Stimulated activated naive B cell treated with anti-CD40 and anti-IgM and Interleukin-4, amounts not matched to agents 10 μg/mL and 1 μg/mL and 100 μg/mL, for 72 hours (primary cell): ENCODE data around the gene IPO5.
"Not testable (repeated sequence)": the region's sequence is repeated elsewhere in the genome, so short reads cannot be mapped to it uniquely, and the experiment has no call there.

Source experiments
- ATAC-seq, 2 donors: fragments of 150-1000 bp; cut with Tn5 transposase; replicated peaks; 2 replicates each; pipeline ENCODE4 v1.10.0; 2021; ENCODE audit warnings: moderate library complexity in 1 of 2
- DNase-seq: peaks from one replicate; pipeline ENCODE4 v3.0.0; 2021
- H3K27ac Mint-ChIP-seq: one replicate; pipeline ENCODE4 v1.8.0; 2022; ENCODE audit warnings: mild to moderate bottlenecking, mixed read lengths
- H3K27me3 Mint-ChIP-seq, 2 donors: one replicate each; pipeline ENCODE4 v1.8.0; 2022; ENCODE audit warnings: mixed read lengths in 2 of 2
- H3K36me3 Mint-ChIP-seq, 2 donors: one replicate each; pipeline ENCODE4 v1.8.0; 2022; ENCODE audit warnings: mixed read lengths in 2 of 2, mild to moderate bottlenecking in 1 of 2
- H3K4me1 Mint-ChIP-seq, 2 donors: one replicate each; pipeline ENCODE4 v1.8.0; 2022; ENCODE audit warnings: mixed read lengths in 2 of 2, mild to moderate bottlenecking in 1 of 2
- H3K4me3 Mint-ChIP-seq, 2 donors: one replicate each; pipeline ENCODE4 v1.8.0; 2022; ENCODE audit warnings: mild to moderate bottlenecking in 2 of 2, mixed read lengths in 2 of 2, moderate library complexity in 1 of 2
- H3K9me3 Mint-ChIP-seq, 2 donors: one replicate each; pipeline ENCODE4 v1.8.0; 2022; ENCODE audit warnings: mixed read lengths in 2 of 2, mild to moderate bottlenecking in 1 of 2

IPO5 gene

DNA sequence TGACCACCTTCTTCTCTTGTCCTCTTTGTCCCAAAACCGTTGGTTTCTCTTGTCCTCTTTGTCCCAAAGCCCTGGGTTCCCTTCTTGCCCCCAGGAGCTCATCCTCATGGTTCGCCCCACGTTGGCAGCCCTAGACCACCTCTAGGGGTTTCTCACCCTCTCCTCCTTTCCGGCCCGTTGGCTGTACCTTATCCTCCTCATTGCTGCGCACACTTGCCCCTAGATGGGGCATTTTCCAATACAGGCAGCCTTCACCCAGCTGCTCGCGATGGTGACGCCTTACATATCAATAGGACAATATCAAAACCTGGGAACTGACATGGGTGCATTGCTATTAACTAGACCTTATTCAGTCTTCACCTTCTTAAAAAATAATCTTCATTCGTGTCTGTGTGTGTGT lies 86.5 kb downstream of the IPO5 start:
- H3K36me3 Mint-ChIP-seq = no peaks in the 10 kb centered on the region
- H3K9me3 Mint-ChIP-seq = no peaks in the 10 kb centered on the region
- H3K27me3 Mint-ChIP-seq = peaks cover 6 to 14% of the 10 kb centered on the region in 2 donors
- DNase-seq (no peak), ATAC-seq (no peak)
- H3K4me3 Mint-ChIP-seq = no peak overlapping the region
- no peak overlapping the region for H3K27ac Mint-ChIP-seq
- H3K4me1 Mint-ChIP-seq = peaks cover 0 to 4% of the 10 kb centered on the region in 2 donors

DNA sequence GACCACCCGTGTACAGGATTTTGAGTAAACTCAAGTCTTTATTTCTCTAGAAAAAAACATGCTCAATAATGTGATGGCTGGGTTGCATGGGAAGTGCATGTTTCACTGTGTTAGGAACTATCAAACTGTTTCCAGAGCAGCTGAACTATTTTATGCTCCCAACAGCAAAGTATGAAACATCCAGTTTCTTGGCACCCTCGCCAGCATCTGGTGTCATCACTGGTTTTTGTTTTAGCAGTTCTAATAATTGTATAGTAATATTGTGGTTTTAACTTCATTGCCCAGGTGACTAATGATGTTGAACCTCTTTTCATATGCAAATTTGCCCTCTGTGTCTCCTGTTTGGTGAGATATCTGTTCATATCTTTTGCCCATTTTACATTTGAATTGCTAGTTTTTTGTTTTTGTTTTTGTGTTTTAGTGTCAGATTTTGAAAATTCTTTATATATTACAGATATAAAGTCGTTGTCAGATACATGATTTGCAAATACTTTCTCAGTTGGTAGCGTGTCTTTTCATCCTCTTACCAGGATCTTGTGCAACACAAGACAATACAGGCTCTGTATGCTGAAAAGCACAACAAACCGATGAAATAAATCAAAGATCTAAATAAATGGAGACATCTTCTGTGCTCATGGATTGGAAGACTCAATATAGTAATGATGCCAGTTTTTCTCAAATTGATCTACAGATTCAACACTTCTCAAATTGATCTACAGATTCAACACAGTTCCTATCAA lies 87.8 kb downstream of the IPO5 start:
- H3K27ac Mint-ChIP-seq = no peak overlapping the region
- ATAC-seq (no peak), DNase-seq (no peak)
- H3K27me3 Mint-ChIP-seq = peaks cover 6 to 11% of the 10 kb centered on the region in 2 donors
- no peaks in the 10 kb centered on the region for H3K9me3 Mint-ChIP-seq
- H3K36me3 Mint-ChIP-seq = no peaks in the 10 kb centered on the region
- H3K4me3 Mint-ChIP-seq = no peak overlapping the region
- peaks cover 0 to 4% of the 10 kb centered on the region in 2 donors for H3K4me1 Mint-ChIP-seq

DNA sequence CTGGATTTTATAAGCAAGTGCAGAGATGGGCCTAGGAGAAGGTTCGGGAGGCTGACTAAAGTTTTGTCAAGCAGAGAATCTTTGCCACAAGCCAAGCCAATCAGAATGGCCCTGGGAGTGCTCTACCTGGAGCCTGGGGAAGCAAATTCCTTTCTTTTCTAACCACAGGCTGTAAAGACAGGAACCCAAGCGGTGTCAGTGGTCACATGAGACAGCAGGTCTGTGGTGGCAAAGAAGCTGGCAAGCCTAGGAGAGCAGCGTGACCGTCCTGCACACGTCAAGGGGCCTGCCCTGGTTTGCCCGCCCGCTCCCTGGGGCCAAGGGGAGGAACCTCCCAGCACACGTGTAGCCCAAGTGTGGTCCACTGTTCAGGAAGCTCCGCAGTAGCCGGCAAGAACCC lies 90.8 kb downstream of the IPO5 start:
- H3K4me1 Mint-ChIP-seq = peaks cover 0 to 4% of the 10 kb centered on the region in 2 donors
- no peaks in the 10 kb centered on the region for H3K36me3 Mint-ChIP-seq
- no peak for DNase-seq
- no peak overlapping the region for H3K27ac Mint-ChIP-seq
- no peak overlapping the region for H3K4me3 Mint-ChIP-seq
- peak; percentile 56 to 83 for ATAC-seq
- H3K27me3 Mint-ChIP-seq = peaks cover 6 to 11% of the 10 kb centered on the region in 2 donors
- no peaks in the 10 kb centered on the region for H3K9me3 Mint-ChIP-seq

DNA sequence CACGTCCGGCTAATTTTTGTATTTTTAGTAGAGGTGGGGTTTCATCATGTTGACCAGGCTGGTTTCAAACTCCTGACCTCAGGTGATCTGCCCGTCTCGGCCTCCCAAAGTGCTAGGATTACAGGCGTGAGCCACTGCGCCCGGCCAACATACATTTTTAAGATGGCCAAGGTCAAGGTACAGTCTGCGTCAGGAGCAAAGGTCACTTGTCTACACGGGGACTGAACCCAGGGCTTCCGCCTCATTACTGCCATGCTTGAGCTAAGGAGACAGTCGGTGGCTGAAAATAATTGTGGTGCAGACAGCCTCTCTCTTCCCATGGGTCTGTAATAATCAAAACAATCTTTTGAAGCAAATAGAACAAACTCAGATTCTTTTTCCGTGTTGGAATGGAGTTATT lies 94.3 kb downstream of the IPO5 start:
- H3K27me3 Mint-ChIP-seq = peaks cover 0 to 16% of the 10 kb centered on the region in 2 donors
- H3K27ac Mint-ChIP-seq, DNase-seq, ATAC-seq, H3K4me3 Mint-ChIP-seq, H3K9me3 Mint-ChIP-seq, H3K4me1 Mint-ChIP-seq, H3K36me3 Mint-ChIP-seq: not testable (repeated sequence)

DNA sequence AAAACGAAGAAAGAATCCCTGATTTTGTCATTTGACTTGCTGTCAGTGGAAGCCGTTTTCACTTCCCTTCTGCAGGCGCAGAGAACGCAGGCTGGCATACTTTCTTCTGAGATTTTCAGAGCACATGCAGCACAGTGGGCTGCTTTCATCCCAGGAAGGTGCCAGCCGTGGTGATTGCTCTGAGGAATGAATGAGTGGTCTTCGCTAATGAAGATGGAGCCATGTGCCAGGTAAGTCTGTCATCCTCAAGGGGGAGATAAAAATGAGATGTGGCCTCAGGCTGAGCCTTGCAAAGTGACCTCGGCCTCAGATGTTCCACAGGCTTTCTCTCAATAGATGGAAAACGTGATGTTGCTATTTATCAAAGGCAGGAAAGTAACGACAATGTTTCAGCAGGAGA lies 94.8 kb downstream of the IPO5 start:
- Mint-ChIP-seq H3K4me3 (no peak overlapping the region), H3K4me1 (peaks cover 0 to 4% of the 10 kb centered on the region in 2 donors), H3K36me3 (no peaks in the 10 kb centered on the region), H3K9me3 (peaks cover 3 to 5% of the 10 kb centered on the region in 2 donors), H3K27me3 (peaks cover 0 to 16% of the 10 kb centered on the region in 2 donors), H3K27ac (no peak overlapping the region)
- ATAC-seq (no peak), DNase-seq (no peak)

DNA sequence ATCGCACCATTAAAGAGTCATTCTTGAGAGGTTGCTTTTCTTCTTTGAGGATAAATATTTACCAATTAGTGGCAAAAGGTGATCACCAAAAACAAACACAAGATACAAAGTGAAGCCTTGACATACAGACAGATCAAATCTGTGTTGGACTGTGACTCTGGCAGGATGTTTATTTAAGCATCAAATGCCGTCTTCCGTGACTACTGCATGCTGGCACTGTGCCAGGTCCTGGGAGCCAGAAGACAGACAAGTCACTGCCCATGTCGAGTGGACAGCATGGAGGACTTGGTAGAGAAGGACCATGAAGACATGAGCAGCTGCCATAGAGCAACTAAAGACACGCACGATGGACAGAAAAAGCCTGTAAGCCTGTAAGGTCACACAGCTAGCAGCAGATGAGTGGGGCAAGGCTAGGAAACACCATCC lies 96.6 kb downstream of the IPO5 start:
- no peak overlapping the region for H3K27ac Mint-ChIP-seq
- no peak for DNase-seq
- peaks cover 3 to 11% of the 10 kb centered on the region in 2 donors for H3K9me3 Mint-ChIP-seq
- no peak overlapping the region for H3K4me3 Mint-ChIP-seq
- H3K27me3 Mint-ChIP-seq = peaks cover 5 to 19% of the 10 kb centered on the region in 2 donors
- ATAC-seq = no peak
- H3K36me3 Mint-ChIP-seq = no peaks in the 10 kb centered on the region
- no peaks in the 10 kb centered on the region for H3K4me1 Mint-ChIP-seq

DNA sequence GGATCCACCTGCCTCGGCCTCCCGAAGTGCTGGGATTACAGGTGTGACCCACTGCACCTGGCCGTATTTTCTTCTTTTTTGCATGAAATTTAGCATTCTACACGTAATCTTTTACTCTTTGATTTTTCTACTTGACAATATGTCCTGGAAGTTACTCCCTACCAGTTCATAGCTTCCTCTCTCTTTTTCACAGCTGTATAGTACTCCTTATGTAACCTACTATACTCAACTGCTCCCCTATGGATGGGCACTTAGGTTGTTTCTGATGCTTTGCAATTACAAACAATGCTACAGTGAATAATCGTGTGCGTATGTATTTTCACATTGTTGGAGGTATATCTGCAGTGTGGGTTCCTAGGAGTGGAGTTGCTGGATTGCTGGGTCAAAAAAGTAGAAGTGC lies 98.9 kb downstream of the IPO5 start:
- Mint-ChIP-seq H3K9me3 (peaks cover 3 to 11% of the 10 kb centered on the region in 2 donors), H3K4me3 (no peak overlapping the region), H3K27ac (no peak overlapping the region), H3K36me3 (no peaks in the 10 kb centered on the region), H3K4me1 (no peaks in the 10 kb centered on the region), H3K27me3 (peaks cover 18 to 31% of the 10 kb centered on the region in 2 donors)
- DNase-seq = no peak
- no peak for ATAC-seq

DNA sequence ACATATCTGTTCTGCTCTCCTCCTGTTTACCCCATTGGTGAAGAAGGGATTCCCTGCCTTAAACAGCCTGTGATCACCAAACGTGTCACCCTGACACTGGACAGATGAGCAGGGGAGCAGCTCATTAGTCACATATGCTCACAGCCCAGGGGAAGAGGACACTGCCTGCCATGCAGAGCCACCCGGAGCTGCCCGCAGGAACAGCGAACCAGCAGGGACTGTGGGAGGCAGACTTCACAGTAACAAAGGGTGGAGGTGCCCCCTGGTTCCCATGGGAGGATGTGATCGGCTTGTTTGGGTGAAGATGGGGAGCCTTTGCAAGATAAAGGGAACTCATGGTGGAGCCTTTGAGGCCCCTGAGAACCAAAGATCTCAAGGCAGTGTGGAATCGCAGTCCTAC lies 100.8 kb downstream of the IPO5 start:
- Mint-ChIP-seq H3K9me3 (peaks cover 3 to 11% of the 10 kb centered on the region in 2 donors), H3K36me3 (no peaks in the 10 kb centered on the region), H3K27me3 (peaks cover 18 to 31% of the 10 kb centered on the region in 2 donors), H3K27ac (no peak overlapping the region), H3K4me3 (no peak overlapping the region), H3K4me1 (no peaks in the 10 kb centered on the region)
- no peak for DNase-seq
- no peak for ATAC-seq

DNA sequence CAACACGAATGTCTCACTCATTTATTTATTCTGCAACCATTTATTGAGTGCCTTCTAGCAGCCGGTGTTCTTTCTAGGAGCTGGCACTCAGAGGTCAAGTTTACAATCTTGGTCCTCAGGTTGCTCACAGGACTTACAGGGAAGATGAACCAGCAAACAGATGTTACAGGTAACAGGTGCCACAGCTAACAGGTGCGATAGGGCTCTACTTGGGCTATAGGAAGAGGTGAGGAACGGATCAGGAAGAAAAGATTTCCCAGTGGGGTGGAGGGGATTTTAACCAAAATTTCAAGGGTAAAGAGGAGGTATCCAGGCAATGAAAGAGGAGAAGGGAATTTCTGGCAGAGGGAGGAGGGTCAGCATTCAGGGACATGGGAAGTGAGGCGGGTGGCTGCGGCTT lies 102.1 kb downstream of the IPO5 start:
- Mint-ChIP-seq H3K27me3 (peaks cover 18 to 26% of the 10 kb centered on the region in 2 donors), H3K4me3 (no peak overlapping the region), H3K36me3 (no peaks in the 10 kb centered on the region), H3K9me3 (peaks cover 3 to 11% of the 10 kb centered on the region in 2 donors), H3K27ac (no peak overlapping the region), H3K4me1 (no peaks in the 10 kb centered on the region)
- DNase-seq = no peak
- no peak for ATAC-seq

DNA sequence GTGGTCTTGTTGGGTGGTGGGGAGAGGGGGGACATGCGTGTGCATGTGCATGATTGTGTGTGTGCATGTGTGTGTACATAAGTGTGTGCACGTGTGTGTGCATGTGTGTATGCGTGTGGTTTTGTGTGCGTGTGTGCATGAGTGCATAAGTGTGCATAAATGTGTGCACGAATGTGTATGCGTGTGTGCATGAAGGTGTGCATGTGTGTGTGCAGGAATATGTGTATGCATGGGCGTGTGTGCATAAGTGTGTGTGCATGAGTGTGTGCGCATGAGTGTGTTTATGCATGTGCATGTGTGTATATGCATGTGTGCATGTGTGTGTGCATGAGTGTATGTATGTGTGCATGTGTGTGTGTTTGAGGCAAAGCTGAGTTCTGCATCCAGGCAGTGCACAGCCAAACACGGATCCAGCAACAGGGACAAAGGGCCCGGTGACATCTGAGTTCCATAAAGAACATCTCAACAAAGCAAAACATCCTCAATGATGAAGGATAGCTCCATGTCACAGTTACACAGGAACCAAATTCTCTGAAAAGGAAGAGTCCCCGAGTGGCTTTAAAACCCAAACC lies 103.5 kb downstream of the IPO5 start:
- Mint-ChIP-seq H3K27me3 (peaks cover 18 to 26% of the 10 kb centered on the region in 2 donors), H3K36me3 (no peaks in the 10 kb centered on the region), H3K4me3 (no peak overlapping the region), H3K4me1 (no peaks in the 10 kb centered on the region), H3K27ac (no peak overlapping the region), H3K9me3 (peaks cover 3 to 11% of the 10 kb centered on the region in 2 donors)
- DNase-seq (no peak), ATAC-seq (no peak)

DNA sequence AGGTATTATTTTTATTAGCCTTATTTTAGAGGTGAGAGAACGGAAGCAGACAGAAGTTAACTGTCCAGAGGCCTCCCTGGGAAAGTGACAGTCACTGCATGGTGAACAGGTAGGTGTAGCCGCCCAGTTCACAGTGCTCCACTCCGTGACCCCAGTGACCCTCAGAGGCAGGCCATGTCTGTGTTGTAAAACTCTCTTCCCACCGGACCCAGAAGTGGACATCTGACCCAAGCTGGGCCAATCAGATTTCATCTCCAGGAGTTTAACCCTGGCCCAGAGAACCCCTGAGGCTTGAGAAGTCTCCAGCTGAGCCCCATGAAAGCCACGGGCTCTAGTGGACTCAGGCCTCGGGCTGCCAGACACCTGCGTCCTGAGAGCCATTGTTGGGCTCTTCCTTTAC lies 105.8 kb downstream of the IPO5 start:
- no peak for DNase-seq
- ATAC-seq = no peak
- no peak overlapping the region for H3K4me3 Mint-ChIP-seq
- peaks cover 0 to under 1% of the 10 kb centered on the region in 2 donors for H3K9me3 Mint-ChIP-seq
- H3K4me1 Mint-ChIP-seq = no peaks in the 10 kb centered on the region
- no peaks in the 10 kb centered on the region for H3K36me3 Mint-ChIP-seq
- no peak overlapping the region for H3K27ac Mint-ChIP-seq
- peaks cover 14 to 16% of the 10 kb centered on the region in 2 donors for H3K27me3 Mint-ChIP-seq

DNA sequence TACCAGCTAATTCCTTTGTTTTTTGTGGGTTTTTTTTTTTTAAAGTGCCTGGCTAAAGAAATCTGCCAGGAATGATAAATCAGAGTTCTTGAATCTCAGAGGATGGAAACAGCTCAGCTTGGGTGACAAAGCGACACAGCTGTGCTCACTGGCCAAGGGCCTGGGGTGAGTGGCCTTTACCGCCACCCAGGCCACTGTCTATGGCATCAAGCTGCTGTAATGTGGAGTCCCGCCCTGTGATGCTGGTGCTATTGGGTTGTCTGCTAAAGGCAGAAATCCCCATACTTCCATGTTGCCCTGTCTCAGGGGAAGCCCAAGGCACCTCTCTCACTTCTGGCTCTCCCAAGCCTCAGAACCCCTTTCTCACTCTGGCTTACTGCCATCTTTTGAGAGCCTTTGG lies 106.8 kb downstream of the IPO5 start:
- Mint-ChIP-seq H3K36me3 (no peaks in the 10 kb centered on the region), H3K27ac (no peak overlapping the region), H3K9me3 (no peaks in the 10 kb centered on the region), H3K27me3 (peaks cover 12 to 16% of the 10 kb centered on the region in 2 donors), H3K4me3 (no peak overlapping the region), H3K4me1 (no peaks in the 10 kb centered on the region)
- ATAC-seq = no peak
- no peak for DNase-seq

DNA sequence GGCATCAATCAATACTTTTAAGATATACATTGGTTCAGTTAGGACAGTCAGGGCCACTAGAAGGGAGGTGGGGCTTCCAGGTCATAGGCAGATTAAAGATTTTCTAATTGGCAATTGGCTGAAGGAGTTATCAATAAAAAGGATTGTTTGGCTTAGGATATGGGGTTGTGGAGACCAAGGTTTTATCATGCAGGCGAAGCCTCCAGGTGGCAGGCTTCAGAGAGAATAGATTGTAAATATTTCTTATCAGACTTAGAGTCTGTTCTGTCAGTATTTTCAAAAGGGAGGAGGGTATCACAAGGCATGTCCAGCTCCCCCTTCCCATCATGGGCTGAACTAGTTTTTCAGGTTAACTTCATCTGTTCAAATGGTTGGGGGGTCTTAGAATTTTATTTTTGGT lies 112.0 kb downstream of the IPO5 start:
- no peak for DNase-seq
- no peak for ATAC-seq
- Mint-ChIP-seq H3K4me3 (no peak overlapping the region), H3K4me1 (no peaks in the 10 kb centered on the region), H3K27ac (peak overlapping the region; percentile 17), H3K36me3 (no peaks in the 10 kb centered on the region), H3K9me3 (no peaks in the 10 kb centered on the region), H3K27me3 (peaks cover 5 to 6% of the 10 kb centered on the region in 2 donors)

DNA sequence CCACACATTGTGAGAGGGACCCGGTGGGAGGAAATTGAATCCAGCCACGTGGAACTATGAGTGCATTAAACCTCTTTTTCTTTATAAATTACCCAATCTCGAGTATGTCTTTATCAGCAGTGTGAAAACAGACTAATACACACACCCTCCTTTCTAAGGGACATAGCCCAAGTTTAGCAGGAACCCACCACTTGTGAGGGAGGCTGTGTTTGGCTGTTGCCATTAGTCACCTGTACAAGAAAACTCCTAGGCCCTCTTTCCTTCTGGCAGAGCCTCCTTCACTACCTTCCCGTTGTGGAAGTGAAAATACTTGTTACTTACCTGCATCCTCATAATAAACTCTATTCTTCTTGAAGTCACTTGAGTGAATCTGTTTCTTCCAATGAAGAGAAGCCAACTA lies 113.2 kb downstream of the IPO5 start:
- Mint-ChIP-seq H3K9me3 (no peaks in the 10 kb centered on the region), H3K27me3 (peaks cover 5 to 6% of the 10 kb centered on the region in 2 donors), H3K4me3 (no peak overlapping the region), H3K27ac (no peak overlapping the region), H3K4me1 (no peaks in the 10 kb centered on the region), H3K36me3 (no peaks in the 10 kb centered on the region)
- DNase-seq = no peak
- ATAC-seq = no peak

DNA sequence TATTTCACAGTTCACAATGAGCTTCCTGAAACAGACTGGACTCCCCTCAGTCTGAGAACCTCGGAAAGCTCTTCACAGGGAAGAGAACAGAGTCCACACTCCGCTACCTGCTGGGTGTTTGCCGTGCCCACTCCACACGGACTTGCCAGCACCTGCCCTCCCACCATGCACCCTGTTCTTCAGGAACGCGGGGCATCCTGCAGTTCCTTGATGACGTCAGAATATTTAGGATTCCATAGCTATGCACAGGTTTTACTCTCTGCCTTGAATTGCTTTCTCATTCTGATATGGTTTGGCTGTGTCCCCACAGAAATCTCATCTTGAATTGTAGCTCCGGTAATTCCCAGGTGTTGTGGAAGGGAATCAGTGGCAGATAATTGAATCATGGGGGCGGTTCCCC lies 115.0 kb downstream of the IPO5 start:
- Mint-ChIP-seq H3K9me3 (no peaks in the 10 kb centered on the region), H3K27ac (no peak overlapping the region), H3K4me3 (no peak overlapping the region), H3K4me1 (no peaks in the 10 kb centered on the region), H3K36me3 (no peaks in the 10 kb centered on the region), H3K27me3 (peaks cover 5 to 6% of the 10 kb centered on the region in 2 donors)
- ATAC-seq (no peak), DNase-seq (no peak)
